ENCODE data around the gene PRRT2. TPM values are rescaled to one million over a fixed set of nuclear protein-coding genes. Genes with fewer than 3 reads are reported as not detected.

Gene PRRT2
- total RNA-seq, 1 experiment from 2014 or later, result 20.5 TPM

DNA sequence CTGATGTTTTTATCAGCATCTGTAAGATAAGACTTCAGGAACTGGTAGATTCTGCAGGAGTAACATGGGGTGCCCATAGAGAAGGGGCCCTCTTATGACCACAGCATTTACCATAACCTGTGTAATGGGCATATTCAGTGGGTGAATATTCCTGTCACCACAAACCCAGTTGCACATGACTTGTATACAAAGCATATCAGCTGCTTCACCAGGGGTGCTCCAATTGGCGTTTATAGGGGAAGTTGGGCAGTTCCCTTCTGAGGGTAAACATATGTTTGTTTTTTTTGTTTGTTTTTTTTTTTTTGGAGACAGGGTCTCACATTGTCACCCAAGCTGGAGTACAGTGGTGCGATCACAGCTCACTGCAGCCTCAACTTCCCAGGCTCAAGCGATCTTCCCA lies 45.4 kb upstream of the PRRT2 start (continued):
- TF ChIP-seq, protein P1, sequence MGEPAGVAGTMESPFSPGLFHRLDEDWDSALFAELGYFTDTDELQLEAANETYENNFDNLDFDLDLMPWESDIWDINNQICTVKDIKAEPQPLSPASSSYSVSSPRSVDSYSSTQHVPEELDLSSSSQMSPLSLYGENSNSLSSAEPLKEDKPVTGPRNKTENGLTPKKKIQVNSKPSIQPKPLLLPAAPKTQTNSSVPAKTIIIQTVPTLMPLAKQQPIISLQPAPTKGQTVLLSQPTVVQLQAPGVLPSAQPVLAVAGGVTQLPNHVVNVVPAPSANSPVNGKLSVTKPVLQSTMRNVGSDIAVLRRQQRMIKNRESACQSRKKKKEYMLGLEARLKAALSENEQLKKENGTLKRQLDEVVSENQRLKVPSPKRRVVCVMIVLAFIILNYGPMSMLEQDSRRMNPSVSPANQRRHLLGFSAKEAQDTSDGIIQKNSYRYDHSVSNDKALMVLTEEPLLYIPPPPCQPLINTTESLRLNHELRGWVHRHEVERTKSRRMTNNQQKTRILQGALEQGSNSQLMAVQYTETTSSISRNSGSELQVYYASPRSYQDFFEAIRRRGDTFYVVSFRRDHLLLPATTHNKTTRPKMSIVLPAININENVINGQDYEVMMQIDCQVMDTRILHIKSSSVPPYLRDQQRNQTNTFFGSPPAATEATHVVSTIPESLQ (CRISPR knock-in tag; IDR thresholded peaks at IDR 0.05), result no peak
- TF ChIP-seq GRHL2 (CRISPR knock-in tag; IDR thresholded peaks at IDR 0.05; ENCODE audit: insufficient replicate concordance, severe bottlenecking) (no peak), NFYB (CRISPR knock-in tag; conservative IDR thresholded peaks at IDR 0.05; ENCODE audit: low read depth) (no peak)

DNA sequence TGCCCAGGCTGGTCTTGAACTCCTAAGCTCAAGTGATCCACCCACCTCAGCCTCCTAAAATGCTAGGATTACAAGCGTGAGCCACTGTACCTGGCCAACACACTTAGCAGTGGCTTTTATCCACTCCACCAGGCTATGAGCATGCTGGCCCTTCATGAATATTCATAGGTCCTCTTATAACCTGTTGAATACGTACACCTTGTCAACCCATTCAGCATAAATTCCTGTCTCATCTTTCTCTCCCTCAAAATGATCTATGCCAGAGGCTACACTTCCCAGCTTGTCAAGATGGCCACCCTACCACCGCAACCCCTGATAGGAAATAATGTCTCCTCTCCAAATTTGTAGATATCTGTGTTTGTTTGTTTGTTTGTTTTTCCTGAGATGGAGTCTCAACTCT lies 44.9 kb upstream of the PRRT2 start:
- POLR2A ChIA-PET, result interaction anchor here (0.7 kb wide), 1 partner anchor 63 kb away, joined by 3 read pairs; no protein-coding TSS in a partner anchor
- Mint-ChIP-seq H3K4me1 (peaks cover under 1% of the 10 kb centered on the region; the same call in 1 of the 2 replicates), H3K9me3 (no peaks in the 10 kb centered on the region), H3K27me3 (ENCODE audit: low read depth) (peaks cover 3% of the 10 kb centered on the region; the same call in 1 of the 2 replicates), H3K4me3 (no peak overlapping the region), H3K36me3 (no peaks in the 10 kb centered on the region), H3K27ac (no peak overlapping the region)
- no peak for TF ChIP-seq JAZF1 (CRISPR knock-in tag; IDR thresholded peaks at IDR 0.05)
- no peak for TF ChIP-seq SMAD3 (CRISPR knock-in tag; IDR thresholded peaks at IDR 0.05; ENCODE audit: borderline replicate concordance)
- TF ChIP-seq, protein P2, sequence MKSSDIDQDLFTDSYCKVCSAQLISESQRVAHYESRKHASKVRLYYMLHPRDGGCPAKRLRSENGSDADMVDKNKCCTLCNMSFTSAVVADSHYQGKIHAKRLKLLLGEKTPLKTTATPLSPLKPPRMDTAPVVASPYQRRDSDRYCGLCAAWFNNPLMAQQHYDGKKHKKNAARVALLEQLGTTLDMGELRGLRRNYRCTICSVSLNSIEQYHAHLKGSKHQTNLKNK (CRISPR knock-in tag; IDR thresholded peaks at IDR 0.05), result no peak
- no peak for TF ChIP-seq KAT7 (CRISPR knock-in tag; IDR thresholded peaks at IDR 0.05; ENCODE audit: borderline replicate concordance)
- DNase-seq (ENCODE audit: low spot score) (no peak), ATAC-seq (no peak)
- CTCF ChIA-PET, result interaction anchor here (2.5 to 2.6 kb wide), 2 partner anchors 17 to 23 kb away, joined by 9 read pairs; partner anchors contain the start of gene KIF22

DNA sequence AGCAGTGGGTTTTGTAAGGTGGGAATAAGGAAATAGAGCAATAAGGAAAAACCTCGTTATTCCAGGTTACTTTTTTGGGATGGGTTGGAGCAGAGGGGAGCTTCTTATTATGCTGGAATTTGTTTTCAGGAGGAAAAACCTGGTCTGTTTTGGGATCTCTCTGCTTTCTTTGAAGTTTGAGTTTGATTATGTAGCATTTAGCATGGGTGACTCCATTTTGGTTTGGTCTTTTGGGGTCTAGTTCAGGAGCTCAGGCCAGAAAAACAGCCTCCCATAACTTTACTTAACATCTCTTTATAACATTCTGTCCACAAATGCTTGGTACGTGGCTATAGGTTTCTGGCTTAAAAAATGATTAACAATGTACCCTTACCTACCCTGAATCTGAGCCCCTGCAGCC lies 42.5 kb upstream of the PRRT2 start:
- ChIA-PET CTCF (interaction anchor here (1.8 kb wide), 1 partner anchor 15 kb away, joined by 10 read pairs; no protein-coding TSS in a partner anchor), POLR2A (no interaction called here)
- no peak overlapping the region for H3K4me3 Mint-ChIP-seq
- peaks cover 6% of the 10 kb centered on the region for H3K4me1 Mint-ChIP-seq
- TF ChIP-seq ZNF671 (CRISPR knock-in tag; IDR thresholded peaks at IDR 0.05), result no peak
- TF ChIP-seq ZNF121 (CRISPR knock-in tag; IDR thresholded peaks at IDR 0.05), result no peak
- TF ChIP-seq ATF1 (CRISPR knock-in tag; IDR thresholded peaks at IDR 0.05), result no peak
- TF ChIP-seq JUN (CRISPR knock-in tag; IDR thresholded peaks at IDR 0.05), result no peak
- TF ChIP-seq ZNF423 (CRISPR knock-in tag; IDR thresholded peaks at IDR 0.05), result no peak
- TF ChIP-seq FOXK1 (CRISPR knock-in tag; IDR thresholded peaks at IDR 0.05), result no peak
- no peak for TF ChIP-seq GABPB1 (CRISPR knock-in tag; IDR thresholded peaks at IDR 0.05)
- TF ChIP-seq, protein P3, sequence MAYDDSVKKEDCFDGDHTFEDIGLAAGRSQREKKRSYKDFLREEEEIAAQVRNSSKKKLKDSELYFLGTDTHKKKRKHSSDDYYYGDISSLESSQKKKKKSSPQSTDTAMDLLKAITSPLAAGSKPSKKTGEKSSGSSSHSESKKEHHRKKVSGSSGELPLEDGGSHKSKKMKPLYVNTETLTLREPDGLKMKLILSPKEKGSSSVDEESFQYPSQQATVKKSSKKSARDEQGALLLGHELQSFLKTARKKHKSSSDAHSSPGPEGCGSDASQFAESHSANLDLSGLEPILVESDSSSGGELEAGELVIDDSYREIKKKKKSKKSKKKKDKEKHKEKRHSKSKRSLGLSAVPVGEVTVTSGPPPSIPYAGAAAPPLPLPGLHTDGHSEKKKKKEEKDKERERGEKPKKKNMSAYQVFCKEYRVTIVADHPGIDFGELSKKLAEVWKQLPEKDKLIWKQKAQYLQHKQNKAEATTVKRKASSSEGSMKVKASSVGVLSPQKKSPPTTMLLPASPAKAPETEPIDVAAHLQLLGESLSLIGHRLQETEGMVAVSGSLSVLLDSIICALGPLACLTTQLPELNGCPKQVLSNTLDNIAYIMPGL (CRISPR knock-in tag; IDR thresholded peaks at IDR 0.05), result no peak
- no peak for TF ChIP-seq ETV6 (CRISPR knock-in tag; IDR thresholded peaks at IDR 0.05)
- TF ChIP-seq, protein P4, sequence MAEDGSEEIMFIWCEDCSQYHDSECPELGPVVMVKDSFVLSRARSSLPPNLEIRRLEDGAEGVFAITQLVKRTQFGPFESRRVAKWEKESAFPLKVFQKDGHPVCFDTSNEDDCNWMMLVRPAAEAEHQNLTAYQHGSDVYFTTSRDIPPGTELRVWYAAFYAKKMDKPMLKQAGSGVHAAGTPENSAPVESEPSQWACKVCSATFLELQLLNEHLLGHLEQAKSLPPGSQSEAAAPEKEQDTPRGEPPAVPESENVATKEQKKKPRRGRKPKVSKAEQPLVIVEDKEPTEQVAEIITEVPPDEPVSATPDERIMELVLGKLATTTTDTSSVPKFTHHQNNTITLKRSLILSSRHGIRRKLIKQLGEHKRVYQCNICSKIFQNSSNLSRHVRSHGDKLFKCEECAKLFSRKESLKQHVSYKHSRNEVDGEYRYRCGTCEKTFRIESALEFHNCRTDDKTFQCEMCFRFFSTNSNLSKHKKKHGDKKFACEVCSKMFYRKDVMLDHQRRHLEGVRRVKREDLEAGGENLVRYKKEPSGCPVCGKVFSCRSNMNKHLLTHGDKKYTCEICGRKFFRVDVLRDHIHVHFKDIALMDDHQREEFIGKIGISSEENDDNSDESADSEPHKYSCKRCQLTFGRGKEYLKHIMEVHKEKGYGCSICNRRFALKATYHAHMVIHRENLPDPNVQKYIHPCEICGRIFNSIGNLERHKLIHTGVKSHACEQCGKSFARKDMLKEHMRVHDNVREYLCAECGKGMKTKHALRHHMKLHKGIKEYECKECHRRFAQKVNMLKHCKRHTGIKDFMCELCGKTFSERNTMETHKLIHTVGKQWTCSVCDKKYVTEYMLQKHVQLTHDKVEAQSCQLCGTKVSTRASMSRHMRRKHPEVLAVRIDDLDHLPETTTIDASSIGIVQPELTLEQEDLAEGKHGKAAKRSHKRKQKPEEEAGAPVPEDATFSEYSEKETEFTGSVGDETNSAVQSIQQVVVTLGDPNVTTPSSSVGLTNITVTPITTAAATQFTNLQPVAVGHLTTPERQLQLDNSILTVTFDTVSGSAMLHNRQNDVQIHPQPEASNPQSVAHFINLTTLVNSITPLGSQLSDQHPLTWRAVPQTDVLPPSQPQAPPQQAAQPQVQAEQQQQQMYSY (CRISPR knock-in tag; IDR thresholded peaks at IDR 0.05), result no peak
- TF ChIP-seq, protein P5, sequence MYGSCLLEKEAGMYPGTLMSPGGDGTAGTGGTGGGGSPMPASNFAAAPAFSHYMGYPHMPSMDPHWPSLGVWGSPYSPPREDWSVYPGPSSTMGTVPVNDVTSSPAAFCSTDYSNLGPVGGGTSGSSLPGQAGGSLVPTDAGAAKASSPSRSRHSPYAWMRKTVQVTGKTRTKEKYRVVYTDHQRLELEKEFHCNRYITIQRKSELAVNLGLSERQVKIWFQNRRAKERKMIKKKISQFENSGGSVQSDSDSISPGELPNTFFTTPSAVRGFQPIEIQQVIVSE (CRISPR knock-in tag; IDR thresholded peaks at IDR 0.05; ENCODE audit: borderline replicate concordance), result no peak
- no peak for TF ChIP-seq EMX1 (CRISPR knock-in tag; IDR thresholded peaks at IDR 0.05)
- TF ChIP-seq, protein P6, sequence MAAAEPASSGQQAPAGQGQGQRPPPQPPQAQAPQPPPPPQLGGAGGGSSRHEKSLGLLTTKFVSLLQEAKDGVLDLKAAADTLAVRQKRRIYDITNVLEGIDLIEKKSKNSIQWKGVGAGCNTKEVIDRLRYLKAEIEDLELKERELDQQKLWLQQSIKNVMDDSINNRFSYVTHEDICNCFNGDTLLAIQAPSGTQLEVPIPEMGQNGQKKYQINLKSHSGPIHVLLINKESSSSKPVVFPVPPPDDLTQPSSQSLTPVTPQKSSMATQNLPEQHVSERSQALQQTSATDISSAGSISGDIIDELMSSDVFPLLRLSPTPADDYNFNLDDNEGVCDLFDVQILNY (CRISPR knock-in tag; IDR thresholded peaks at IDR 0.05), result no peak
- TF ChIP-seq ZNF317 (CRISPR knock-in tag; IDR thresholded peaks at IDR 0.05; ENCODE audit: borderline replicate concordance, low read depth), result no peak
- TF ChIP-seq ZNF232 (CRISPR knock-in tag; IDR thresholded peaks at IDR 0.05), result no peak
- no peaks in the 10 kb centered on the region for H3K9me3 Mint-ChIP-seq
- H3K27me3 Mint-ChIP-seq (ENCODE audit: low read depth), result peaks cover 2% of the 10 kb centered on the region; the same call in 1 of the 2 replicates
- DNase-seq (ENCODE audit: low spot score) (no peak), ATAC-seq (no peak)
- H3K36me3 Mint-ChIP-seq, result no peaks in the 10 kb centered on the region
- no peak overlapping the region for H3K27ac Mint-ChIP-seq
